Measurements from ENCODE around the gene PSMB2.

DNA sequence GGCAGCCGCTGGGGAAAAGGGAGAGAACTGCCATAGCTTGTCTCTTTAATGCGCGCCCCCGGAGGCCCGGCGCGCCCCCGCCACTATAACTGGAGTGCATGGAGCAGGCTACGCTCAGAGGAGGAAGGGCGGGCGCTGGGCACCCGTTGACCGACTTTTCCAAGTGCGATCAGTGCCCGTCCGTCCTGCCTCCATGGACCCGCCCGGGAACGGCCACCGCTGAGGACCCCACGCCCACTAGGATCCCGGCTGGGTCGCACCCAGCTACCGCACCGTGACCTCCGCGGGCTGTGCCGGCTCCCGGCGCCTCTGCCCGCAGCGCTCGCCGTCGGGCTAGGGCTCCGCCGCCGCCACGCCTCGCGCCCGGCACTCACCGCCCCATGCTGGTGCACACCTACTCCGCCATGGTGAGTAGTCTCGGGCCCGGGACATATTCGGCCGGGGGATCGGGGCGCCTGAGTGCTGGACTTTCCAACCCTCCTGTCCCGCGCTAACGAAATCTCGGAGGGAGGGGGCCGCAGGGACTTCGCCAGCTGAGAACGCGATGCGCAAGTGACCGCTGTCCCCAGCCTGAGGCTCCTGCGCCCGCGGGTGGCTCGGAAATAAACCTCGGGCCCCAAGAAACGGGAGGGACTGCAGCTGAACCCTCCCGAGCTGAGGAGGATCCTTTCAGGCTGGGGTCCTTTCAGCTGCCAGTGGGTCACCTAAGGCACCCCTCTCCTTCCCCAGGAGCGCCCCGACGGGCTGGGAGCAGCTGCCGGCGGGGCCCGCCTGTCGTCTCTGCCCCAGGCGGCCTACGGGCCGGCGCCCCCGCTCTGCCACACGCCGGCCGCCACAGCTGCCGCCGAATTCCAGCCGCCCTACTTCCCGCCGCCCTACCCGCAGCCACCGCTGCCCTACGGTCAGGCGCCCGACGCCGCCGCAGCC lies 67.9 kb downstream of the PSMB2 start, which contains the start of gene TFAP2E:
- no peak for TF ChIP-seq CTCF (IDR thresholded peaks at IDR 0.05; ENCODE audit: poor library complexity, severe bottlenecking)
- TF ChIP-seq POLR2AphosphoS5 (IDR thresholded peaks at IDR 0.05) = peak; percentile 49
- TF ChIP-seq EZH2 (IDR thresholded peaks at IDR 0.05; ENCODE audit: borderline replicate concordance, insufficient read depth, low read length, poor library complexity, severe bottlenecking) = peak; percentile 86
- no peak for TF ChIP-seq TAF1 (IDR thresholded peaks at IDR 0.05; ENCODE audit: low read depth)
- no peak for TF ChIP-seq SMC3 (conservative IDR thresholded peaks at IDR 0.05; ENCODE audit: poor library complexity)
- no peak for TF ChIP-seq EP300 (conservative IDR thresholded peaks at IDR 0.05; ENCODE audit: poor library complexity, severe bottlenecking)
- TF ChIP-seq REST (IDR thresholded peaks at IDR 0.05; ENCODE audit: borderline replicate concordance) = no peak
- TF ChIP-seq MXI1 (conservative IDR thresholded peaks at IDR 0.05; ENCODE audit: poor library complexity, severe bottlenecking) = no peak
- TF ChIP-seq RAD21 (conservative IDR thresholded peaks at IDR 0.05) = no peak

Data from neural cell (in vitro differentiated cells).